GM10847 (cell line): Measurements from ENCODE around the gene AGPAT4.

Experiments used
- POLR2A ChIP-seq: IDR thresholded peaks from 2 replicates; pipeline ENCODE4 v1.6.1; 2011; ENCODE audit not compliant: insufficient read length; ENCODE audit errors: extremely low read depth

The AGPAT4 gene

GRCh38 chr6:161168281-161168891, 105.5 kb downstream of the AGPAT4 start:
- no peak for TF ChIP-seq POLR2A

GRCh38 chr6:161166677-161167076, 107.2 kb downstream of the AGPAT4 start:
- TF ChIP-seq POLR2A = no peak

- no peak for TF ChIP-seq POLR2A
These were observed 107.7 kb downstream of the AGPAT4 start for GRCh38 chr6:161166176-161166575.

GRCh38 chr6:161164182-161164625, 109.7 kb downstream of the AGPAT4 start:
- TF ChIP-seq POLR2A = no peak

- TF ChIP-seq POLR2A = no peak
These were observed 110.2 kb downstream of the AGPAT4 start for GRCh38 chr6:161163466-161164181.

GRCh38 chr6:161162722-161163121, 111.1 kb downstream of the AGPAT4 start:
- TF ChIP-seq POLR2A = no peak

GRCh38 chr6:161161889-161162624, 111.8 kb downstream of the AGPAT4 start:
- no peak for TF ChIP-seq POLR2A

GRCh38 chr6:161161121-161161520, 112.7 kb downstream of the AGPAT4 start:
- TF ChIP-seq POLR2A = no peak

- no peak for TF ChIP-seq POLR2A
These were observed 119.0 kb downstream of the AGPAT4 start for GRCh38 chr6:161154796-161155335.

- TF ChIP-seq POLR2A = no peak
These were observed 120.1 kb downstream of the AGPAT4 start for GRCh38 chr6:161153725-161154124.

GRCh38 chr6:161152907-161153662, 120.8 kb downstream of the AGPAT4 start:
- no peak for TF ChIP-seq POLR2A

- no peak for TF ChIP-seq POLR2A
These were observed 121.4 kb downstream of the AGPAT4 start for GRCh38 chr6:161152527-161152862.

GRCh38 chr6:161151660-161152526, 122.0 kb downstream of the AGPAT4 start:
- TF ChIP-seq POLR2A = no peak

- no peak for TF ChIP-seq POLR2A
These were observed 122.7 kb downstream of the AGPAT4 start for GRCh38 chr6:161151059-161151645.
